ENCODE data around the gene LTBR.

The LTBR gene

GRCh38 chr12:6430124-6430989 lies 46.4 kb downstream of the LTBR start:
- DNase-seq: peak in 1 of 2 experiments; percentile 18

GRCh38 chr12:6432991-6433390 lies 49.0 kb downstream of the LTBR start:
- no peak for DNase-seq

GRCh38 chr12:6434205-6435140 lies 50.5 kb downstream of the LTBR start:
- peak in 1 of 2 experiments; percentile 65 for DNase-seq

- DNase-seq: no peak
These were observed 52.2 kb downstream of the LTBR start for GRCh38 chr12:6435961-6436715.

- no peak for DNase-seq
These were observed 53.6 kb downstream of the LTBR start for GRCh38 chr12:6437586-6437985.

- no peak for DNase-seq
These were observed 54.4 kb downstream of the LTBR start for GRCh38 chr12:6438345-6438744.

GRCh38 chr12:6440391-6440790 lies 56.4 kb downstream of the LTBR start:
- DNase-seq: no peak
